ENCODE data around the gene TSEN54.

Gene TSEN54

DNA sequence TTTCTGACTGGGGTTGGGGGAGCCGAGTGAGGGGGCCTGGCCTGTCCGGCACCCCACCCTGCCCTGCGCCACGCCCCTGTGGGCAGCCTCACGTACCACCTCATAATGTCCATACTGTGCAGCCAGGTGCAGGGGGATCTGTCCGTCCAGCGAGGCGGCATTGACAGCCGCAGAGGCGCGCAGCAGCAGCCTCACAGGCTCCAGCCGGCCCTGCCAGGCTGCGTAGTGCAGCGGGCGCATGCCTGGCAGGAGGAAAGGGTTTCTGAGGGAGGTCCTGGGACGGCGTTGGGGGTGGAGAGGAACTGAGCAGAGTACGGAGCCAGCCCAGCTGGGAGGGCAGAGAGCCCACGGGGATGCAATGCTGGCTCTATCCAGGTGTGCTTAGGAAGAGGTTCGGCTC is 9.4 kb upstream of the TSEN54 start:
- no peak for DNase-seq (ENCODE audit: low read depth, low spot score)
- no peak overlapping the region for H3K4me3 ChIP-seq (ENCODE audit: low read depth, low read length)
- in situ Hi-C loops (cut with HindIII; ENCODE audit: low sequenced_read_pairs), result no loop called here
- TF ChIP-seq, protein P1, sequence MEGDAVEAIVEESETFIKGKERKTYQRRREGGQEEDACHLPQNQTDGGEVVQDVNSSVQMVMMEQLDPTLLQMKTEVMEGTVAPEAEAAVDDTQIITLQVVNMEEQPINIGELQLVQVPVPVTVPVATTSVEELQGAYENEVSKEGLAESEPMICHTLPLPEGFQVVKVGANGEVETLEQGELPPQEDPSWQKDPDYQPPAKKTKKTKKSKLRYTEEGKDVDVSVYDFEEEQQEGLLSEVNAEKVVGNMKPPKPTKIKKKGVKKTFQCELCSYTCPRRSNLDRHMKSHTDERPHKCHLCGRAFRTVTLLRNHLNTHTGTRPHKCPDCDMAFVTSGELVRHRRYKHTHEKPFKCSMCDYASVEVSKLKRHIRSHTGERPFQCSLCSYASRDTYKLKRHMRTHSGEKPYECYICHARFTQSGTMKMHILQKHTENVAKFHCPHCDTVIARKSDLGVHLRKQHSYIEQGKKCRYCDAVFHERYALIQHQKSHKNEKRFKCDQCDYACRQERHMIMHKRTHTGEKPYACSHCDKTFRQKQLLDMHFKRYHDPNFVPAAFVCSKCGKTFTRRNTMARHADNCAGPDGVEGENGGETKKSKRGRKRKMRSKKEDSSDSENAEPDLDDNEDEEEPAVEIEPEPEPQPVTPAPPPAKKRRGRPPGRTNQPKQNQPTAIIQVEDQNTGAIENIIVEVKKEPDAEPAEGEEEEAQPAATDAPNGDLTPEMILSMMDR (IDR thresholded peaks at IDR 0.05; ENCODE audit: low read depth, low read length), result no peak

DNA sequence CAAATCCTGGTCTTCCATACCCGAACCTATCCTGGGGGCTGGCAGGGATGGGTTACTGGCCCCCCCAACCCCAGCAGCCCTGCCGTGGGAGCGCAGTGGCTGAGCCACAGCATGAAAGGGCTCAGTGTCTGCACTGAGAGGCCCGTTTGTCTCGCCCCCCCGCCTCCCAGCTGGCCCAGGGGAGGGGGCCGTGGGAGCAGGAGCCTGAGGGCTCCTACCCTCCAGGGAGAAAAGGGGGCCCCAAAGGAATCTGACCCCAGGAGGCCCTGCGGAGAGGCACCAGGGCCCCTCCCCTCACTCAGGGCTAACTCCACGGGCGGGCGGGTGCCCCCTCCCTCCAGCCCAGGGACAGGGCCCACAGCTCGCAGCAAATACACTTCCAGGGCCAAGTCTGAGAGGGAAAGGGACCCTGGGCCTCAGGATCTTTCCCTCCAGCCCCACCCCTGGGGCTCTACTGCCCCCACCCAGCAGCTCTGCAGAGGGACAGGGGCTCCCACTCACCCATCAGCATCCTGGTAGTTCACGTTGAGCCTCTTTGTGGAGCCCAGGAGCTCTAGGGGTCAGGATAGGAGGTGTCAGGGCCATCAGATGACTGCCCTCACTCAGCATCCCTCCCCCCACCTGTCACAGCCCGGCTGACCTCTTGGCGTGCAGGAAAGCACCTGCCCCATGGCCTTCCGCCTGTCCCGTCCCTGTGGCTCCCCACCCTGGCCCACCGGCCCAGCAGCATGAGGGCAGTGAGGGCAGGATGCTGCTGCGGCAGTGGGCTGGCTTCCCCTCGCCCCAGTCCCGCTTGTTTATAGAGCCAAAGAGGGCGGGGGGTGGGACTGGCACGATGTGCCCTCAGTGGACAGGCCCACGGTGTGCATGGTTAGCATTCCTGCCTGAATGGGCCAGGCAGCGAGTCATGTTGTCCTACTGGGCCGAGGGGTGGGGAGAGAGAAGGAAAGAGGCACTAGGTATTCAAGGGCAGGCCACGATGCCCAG is 8.3 kb upstream of the TSEN54 start:
- in situ Hi-C loops (cut with HindIII; ENCODE audit: low sequenced_read_pairs), result no loop called here
- no peak overlapping the region for H3K4me3 ChIP-seq (ENCODE audit: low read depth, low read length)
- DNase-seq (ENCODE audit: low read depth, low spot score), result no peak
- TF ChIP-seq, protein P1 (IDR thresholded peaks at IDR 0.05; ENCODE audit: low read depth, low read length), result no peak

DNA sequence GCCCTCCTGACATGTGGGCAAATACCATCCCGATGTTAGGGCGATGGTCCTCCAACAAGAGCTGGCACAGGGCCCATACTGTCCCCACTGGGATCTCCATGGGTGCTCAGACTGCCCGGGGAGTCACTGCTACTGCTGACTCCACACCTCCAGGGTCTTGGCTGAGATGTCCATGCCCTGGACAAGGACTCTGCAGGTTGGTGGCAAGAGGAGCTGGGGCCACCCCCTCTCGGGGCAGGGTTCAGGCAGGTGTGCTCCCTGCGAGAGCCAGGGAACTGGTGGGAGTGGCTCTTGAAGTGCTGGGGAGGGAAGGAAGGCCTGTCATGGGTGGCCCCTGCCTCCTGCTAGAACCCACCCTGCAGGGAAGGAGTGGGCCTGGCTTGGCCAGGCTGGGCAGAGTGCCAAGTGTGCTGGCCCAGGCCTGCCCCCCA is 7.4 kb upstream of the TSEN54 start:
- TF ChIP-seq, protein P1 (IDR thresholded peaks at IDR 0.05; ENCODE audit: low read depth, low read length), result no peak
- H3K4me3 ChIP-seq (ENCODE audit: low read depth, low read length), result no peak overlapping the region
- in situ Hi-C loops (cut with HindIII; ENCODE audit: low sequenced_read_pairs), result no loop called here
- DNase-seq (ENCODE audit: low read depth, low spot score), result no peak

DNA sequence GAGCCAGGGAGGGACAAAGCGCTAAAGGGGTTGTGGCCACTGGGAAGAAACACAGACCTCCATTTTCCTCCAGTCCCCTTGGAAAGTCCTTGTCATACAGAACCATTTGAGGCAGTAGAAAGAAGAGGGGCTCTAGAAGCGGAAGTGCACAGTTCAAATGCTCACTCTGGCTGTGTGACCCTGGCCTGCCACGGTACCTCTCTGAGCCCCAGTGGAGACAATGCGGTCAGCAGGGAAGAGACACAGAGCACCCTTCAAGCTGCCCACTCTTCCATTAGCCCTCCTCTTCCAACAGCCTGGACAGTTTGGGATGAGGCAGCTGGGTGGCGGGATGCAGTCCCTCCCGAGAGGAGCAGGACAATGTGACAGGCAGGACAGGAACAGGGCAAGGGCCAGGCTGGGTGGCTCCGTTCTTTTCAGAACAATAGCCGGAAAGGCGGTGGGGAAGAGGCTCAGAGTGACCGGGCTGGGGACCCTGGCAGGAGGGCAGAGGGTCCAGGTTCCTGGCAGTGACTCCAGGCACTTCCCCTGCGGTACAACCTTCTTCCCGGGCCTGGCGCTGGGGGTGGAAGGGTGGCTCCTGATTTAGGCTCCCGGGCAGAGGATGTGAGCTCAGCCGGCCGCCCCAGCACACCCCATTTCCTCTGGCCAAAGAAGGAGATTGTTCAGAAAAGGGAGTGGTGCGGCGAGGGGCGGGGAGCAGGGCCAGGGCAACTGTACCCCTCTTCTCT is 6.6 kb upstream of the TSEN54 start:
- TF ChIP-seq, protein P1 (IDR thresholded peaks at IDR 0.05; ENCODE audit: low read depth, low read length), result no peak
- in situ Hi-C loops (cut with HindIII; ENCODE audit: low sequenced_read_pairs), result no loop called here
- DNase-seq (ENCODE audit: low read depth, low spot score), result no peak
- H3K4me3 ChIP-seq (ENCODE audit: low read depth, low read length), result no peak overlapping the region

DNA sequence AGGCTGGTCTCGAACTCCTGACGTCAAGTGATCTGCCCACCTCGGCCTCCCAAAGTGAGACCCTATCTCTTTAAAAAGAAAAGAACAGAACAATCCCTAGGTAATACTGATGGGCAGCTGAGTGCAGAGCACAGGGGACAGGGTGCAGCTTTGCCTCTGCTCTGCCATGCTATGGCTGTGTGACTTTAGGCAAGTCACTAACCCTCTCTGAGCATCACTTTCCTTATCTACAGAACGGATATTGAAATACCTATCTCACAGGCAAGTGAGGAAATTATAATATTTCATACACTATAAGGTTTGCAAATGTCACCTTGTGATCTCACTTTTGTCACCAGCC is 5.1 kb upstream of the TSEN54 start:
- in situ Hi-C loops (cut with HindIII; ENCODE audit: low sequenced_read_pairs), result no loop called here
- TF ChIP-seq, protein P1 (IDR thresholded peaks at IDR 0.05; ENCODE audit: low read depth, low read length), result no peak
- no peak for DNase-seq (ENCODE audit: low read depth, low spot score)
- H3K4me3 ChIP-seq (ENCODE audit: low read depth, low read length), result no peak overlapping the region

DNA sequence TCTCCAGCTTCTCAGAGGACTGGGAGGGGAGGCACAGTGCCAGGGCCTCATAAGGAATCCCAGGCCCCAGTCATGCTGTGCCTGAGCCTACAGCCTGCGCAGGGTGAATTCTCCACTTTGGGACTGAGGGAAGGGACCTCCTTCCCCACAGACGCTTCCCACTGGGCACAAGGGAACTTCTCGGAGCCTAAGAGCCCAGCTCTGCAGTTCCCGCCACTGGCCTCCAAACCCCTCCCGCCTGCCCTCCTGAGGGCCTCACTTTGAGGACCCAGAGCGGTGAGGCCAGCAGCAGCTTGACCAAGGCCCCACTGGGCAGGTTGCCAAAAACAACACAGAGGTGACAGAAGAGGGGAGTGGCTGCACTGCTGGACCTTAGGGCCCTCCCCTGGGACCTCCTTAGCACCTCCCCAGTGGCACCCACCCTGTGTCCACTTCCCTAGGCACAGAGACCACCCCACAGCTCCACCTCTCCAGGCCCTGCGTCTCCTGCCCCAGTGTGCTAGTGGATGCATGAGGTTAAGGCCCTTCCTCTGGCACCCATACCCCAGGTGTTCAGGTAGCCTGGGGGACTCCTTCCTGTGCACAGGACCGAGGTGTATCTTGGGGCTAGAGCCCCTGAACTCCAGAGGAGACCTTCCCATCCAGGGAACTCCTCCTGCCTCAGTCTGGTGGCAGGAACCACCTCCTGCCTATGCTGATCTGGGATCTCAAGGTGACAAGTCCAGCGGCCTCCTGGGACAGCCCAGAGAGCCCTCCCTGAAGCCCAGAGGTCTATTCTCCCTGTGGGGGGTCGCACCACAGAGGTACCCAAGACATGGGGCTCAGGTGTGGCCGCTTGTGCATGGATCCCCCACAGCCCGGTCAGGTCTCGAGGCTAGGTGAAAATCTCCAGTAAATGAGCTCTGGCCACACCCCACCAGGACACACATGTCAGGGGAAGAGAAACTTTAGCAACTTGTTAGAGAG is 4.4 kb upstream of the TSEN54 start:
- H3K4me3 ChIP-seq (ENCODE audit: low read depth, low read length), result no peak overlapping the region
- no peak for DNase-seq (ENCODE audit: low read depth, low spot score)
- in situ Hi-C loops (cut with HindIII; ENCODE audit: low sequenced_read_pairs), result no loop called here
- TF ChIP-seq, protein P1 (IDR thresholded peaks at IDR 0.05; ENCODE audit: low read depth, low read length), result no peak

Data from astrocyte of the spinal cord (primary cell).